Lung (tissue), 12 donors: ENCODE results near the gene NCBP3. TPM values are rescaled to one million over a fixed set of nuclear protein-coding genes. Genes with fewer than 3 reads are reported as not detected.

Experiments used
- ATAC-seq: fragments of 200-7000 bp; cut with Tn5 transposase; one replicate; pipeline ENCODE4 v1.9.1; 2020; ENCODE audit warnings: moderate number of reproducible peaks; ENCODE audit not compliant: insufficient read depth, low FRiP score
- DNase-seq, 3 donors: peaks; one replicate each; pipeline ENCODE4 v3.0.0-alpha.2; 2013 to 2017
- H3K27ac ChIP-seq, 2 donors: one replicate each; pipeline ENCODE4 v1.5.1; 2013; ENCODE audit warnings: mild to moderate bottlenecking in 2 of 2, moderate library complexity in 2 of 2, control low read depth in 1 of 2, inconsistent platforms in 1 of 2, low read depth in 1 of 2, low read length in 1 of 2
- H3K27me3 ChIP-seq, 3 donors: one replicate each; pipeline ENCODE4 v1.5.1; 2013; ENCODE audit warnings: low read length in 2 of 3; ENCODE audit not compliant: control insufficient read depth in 3 of 3, insufficient read depth in 3 of 3
- H3K36me3 ChIP-seq, 4 donors: one replicate each; pipeline ENCODE4 v1.5.1; 2013; ENCODE audit warnings: low read length in 4 of 4, mild to moderate bottlenecking in 1 of 4, moderate library complexity in 1 of 4; ENCODE audit not compliant: control insufficient read depth in 4 of 4, insufficient read depth in 4 of 4
- H3K4me1 ChIP-seq, 5 donors: one replicate each; pipeline ENCODE4 v1.5.1; 2013; ENCODE audit warnings: low read length in 5 of 5, mild to moderate bottlenecking in 2 of 5, moderate library complexity in 1 of 5; ENCODE audit not compliant: control insufficient read depth in 5 of 5, insufficient read depth in 5 of 5
- H3K4me3 ChIP-seq: one replicate; pipeline ENCODE4 v1.5.1; 2013; ENCODE audit warnings: mild to moderate bottlenecking, control low read depth, moderate library complexity
- H3K9ac ChIP-seq, 2 donors: one replicate each; pipeline ENCODE4 v1.5.1; 2013; ENCODE audit warnings: low read length in 2 of 2, control low read depth in 1 of 2; ENCODE audit not compliant: insufficient read depth in 1 of 2
- H3K9me3 ChIP-seq, 4 donors: one replicate each; pipeline ENCODE4 v1.5.1; 2013; ENCODE audit warnings: low read length in 3 of 4, mild to moderate bottlenecking in 1 of 4, moderate library complexity in 1 of 4; ENCODE audit not compliant: control insufficient read depth in 4 of 4, insufficient read depth in 3 of 4
- WGBS, 2 donors: extraction: QIAGEN DNeasy Blood & Tissue Kit; methylation state at CpG; one replicate each; pipeline ENCODE4 v1.1.7; 2013; 5-methylcytosine and 5-hydroxymethylcytosine counted together
- polyA plus RNA-seq, 2 donors: library from polyadenylated mRNA; stranded (reverse); fragments of 200-250 nt; gene quantifications; one replicate each; pipeline ENCODE4 v1.2.1, GENCODE V29; 2013
- total RNA-seq, 2 donors: library from RNA; depleted of rRNA in 1 of 2; stranded (reverse); fragments of >200 nt in 1 of 2; gene quantifications; one replicate each; pipeline ENCODE4 v1.2.1, GENCODE V29; 2014 to 2021
- TF ChIP-seq, protein P1 (sequence below): IDR thresholded peaks from 2 replicates; pipeline ENCODE4 v1.5.1; 2012; ENCODE audit warnings: mild to moderate bottlenecking; ENCODE audit errors: control extremely low read depth, extremely low read depth
- donor health status: control.
- donor health status: control.
- donor health status: Bipolar disorder and iron deficiency.
- donor health status: healthy.
- donor health status: DM: yes; HTN: yes; CAD: no.

The NCBP3 gene
- total and polyA plus RNA-seq, 4 donors: 15.9 to 49.4 (median 26.0) TPM

DNA sequence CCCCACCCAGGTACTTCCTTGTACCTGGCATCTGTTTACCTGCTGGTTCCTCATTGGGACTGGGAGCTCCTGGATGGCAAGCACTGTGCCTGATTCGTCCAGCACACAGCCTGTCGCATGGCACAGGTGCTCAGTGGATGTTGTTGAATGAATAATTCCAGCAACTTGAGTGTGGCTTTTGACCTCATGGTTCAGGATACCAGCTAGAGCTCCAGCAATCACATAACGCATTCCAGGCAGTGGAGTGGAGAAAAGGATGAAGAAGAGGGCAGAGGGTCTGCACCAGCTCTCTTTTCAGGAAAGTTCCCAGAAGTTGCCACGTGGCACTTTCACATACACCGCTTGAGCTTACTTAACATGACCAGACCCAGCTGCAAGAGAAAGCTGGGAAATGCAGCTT, 48.1 kb upstream of the NCBP3 start:
- 65 to 72% methylated on average over 5 of the region's 5 CpGs for WGBS, 2 donors
- Histone ChIP-seq H3K36me3 (no peaks in the 10 kb centered on the region), H3K4me1 (peaks cover 0 to 40% (median 10%) of the 10 kb centered on the region in 5 donors), H3K9ac (no peak overlapping the region), H3K9me3 (no peaks in the 10 kb centered on the region), H3K4me3 (no peak overlapping the region), H3K27me3 (no peaks in the 10 kb centered on the region), H3K27ac (peak overlapping the region; percentile 45 to 90)
- TF ChIP-seq, protein P1, sequence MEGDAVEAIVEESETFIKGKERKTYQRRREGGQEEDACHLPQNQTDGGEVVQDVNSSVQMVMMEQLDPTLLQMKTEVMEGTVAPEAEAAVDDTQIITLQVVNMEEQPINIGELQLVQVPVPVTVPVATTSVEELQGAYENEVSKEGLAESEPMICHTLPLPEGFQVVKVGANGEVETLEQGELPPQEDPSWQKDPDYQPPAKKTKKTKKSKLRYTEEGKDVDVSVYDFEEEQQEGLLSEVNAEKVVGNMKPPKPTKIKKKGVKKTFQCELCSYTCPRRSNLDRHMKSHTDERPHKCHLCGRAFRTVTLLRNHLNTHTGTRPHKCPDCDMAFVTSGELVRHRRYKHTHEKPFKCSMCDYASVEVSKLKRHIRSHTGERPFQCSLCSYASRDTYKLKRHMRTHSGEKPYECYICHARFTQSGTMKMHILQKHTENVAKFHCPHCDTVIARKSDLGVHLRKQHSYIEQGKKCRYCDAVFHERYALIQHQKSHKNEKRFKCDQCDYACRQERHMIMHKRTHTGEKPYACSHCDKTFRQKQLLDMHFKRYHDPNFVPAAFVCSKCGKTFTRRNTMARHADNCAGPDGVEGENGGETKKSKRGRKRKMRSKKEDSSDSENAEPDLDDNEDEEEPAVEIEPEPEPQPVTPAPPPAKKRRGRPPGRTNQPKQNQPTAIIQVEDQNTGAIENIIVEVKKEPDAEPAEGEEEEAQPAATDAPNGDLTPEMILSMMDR: no peak
- ATAC-seq: no peak
- DNase-seq: no peak

DNA sequence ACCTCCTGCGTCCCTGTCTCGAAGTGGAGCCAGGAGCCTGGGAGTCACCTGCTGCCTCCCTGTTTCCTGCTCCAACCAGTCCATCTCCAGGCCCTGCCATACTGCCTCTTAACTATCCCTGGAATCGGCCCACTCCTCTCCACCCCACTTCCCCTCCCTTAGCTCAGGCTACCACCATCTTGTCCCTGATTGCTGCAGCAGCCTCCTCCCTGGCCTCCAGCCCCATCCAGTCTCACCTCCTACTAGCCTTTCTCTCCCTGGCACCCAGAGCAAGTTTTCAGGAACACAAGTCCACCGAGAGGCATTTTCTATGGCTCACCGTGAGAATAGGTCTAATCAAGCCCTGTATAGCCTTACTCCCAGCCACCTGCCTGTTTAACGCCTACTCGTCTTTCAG, 47.7 kb upstream of the NCBP3 start:
- TF ChIP-seq, protein P1: no peak
- 55 to 74% methylated on average over 7 of the region's 7 CpGs for WGBS, 2 donors
- ATAC-seq (no peak), DNase-seq (no peak)
- no peaks in the 10 kb centered on the region for H3K36me3 ChIP-seq
- peak overlapping the region; percentile 74 to 90 for H3K27ac ChIP-seq
- H3K4me1 ChIP-seq: peaks cover 0 to 40% (median 10%) of the 10 kb centered on the region in 5 donors
- H3K27me3 ChIP-seq: no peaks in the 10 kb centered on the region
- peak overlapping the region in 1 of 2 donors; percentile 25 for H3K9ac ChIP-seq
- H3K9me3 ChIP-seq: no peaks in the 10 kb centered on the region
- H3K4me3 ChIP-seq: no peak overlapping the region

DNA sequence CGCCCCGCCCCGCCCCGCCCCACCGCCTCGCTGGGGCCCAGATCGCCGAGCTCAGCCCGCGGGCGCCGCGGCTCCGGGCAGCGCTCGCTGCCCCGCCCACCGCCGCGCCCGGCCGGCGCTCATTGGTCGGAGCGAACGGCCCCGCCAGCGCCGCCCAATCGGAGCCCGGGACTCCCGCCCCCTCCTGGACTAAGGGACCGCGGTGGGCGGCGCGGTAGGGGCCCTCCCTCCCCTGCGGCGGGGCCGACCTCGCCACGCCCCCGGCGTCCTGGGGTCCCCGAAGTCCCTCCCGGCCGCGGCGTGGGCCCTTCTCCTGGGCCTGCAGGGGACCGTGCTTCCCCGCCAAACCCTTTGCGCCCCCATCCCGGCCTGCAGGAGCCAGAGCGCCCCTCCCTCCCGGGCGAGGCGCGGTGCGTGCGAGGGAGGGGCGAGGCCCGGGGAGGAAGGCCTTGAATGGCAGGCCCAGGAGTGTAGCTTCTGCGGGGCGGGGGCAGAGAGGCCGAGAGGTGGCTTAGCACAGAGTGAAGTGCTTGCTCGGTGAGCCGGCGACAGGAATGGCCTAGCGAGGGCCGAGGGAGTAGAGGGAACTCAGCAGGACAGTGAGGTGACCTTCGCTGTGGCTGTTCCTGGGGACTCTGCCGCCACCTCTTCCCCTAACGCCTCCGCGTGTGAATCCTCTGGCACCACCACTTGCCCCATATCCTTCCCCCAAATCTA, 47.1 kb upstream of the NCBP3 start, which contains the start of gene CAMKK1:
Gene CAMKK1, minus strand, starts transcription at position 51 of the 717 bp plus-strand sequence. CDS start 7,366 bp downstream, outside the sequence.
- TF ChIP-seq, protein P1: no peak
- Histone ChIP-seq H3K36me3 (no peaks in the 10 kb centered on the region), H3K27me3 (no peaks in the 10 kb centered on the region), H3K9ac (peak within 1 kb of the TSS in 1 of 2 donors; percentile 25), H3K4me3 (peak within 1 kb of the TSS; percentile 30), H3K4me1 (peaks cover 0 to 40% (median 13%) of the 10 kb centered on the region in 5 donors), H3K27ac (peak within 1 kb of the TSS; percentile 74 to 90), H3K9me3 (no peaks in the 10 kb centered on the region)
- DNase-seq: peak; percentile 84 to 91 (median 86)
- peak; percentile 87 for ATAC-seq
- 1 to 2% methylated on average over 36 to 75 of the region's 75 CpGs for WGBS, 2 donors
